H1 (cell line): ENCODE measurements around the gene RAP1B. TPM values are rescaled to one million over a fixed set of nuclear protein-coding genes. Genes with fewer than 3 reads are reported as not detected.

Experiments
- CHD2 ChIP-seq: IDR thresholded peaks from 2 replicates; pipeline ENCODE4 v1.6.1; 2012; ENCODE audit warnings: low read length, improper control_type of control experiment
- CHD7 ChIP-seq: fragments of 300-600 bp; sonication (generic); IDR thresholded peaks from 2 replicates; pipeline ENCODE4 v1.7.1; 2012; ENCODE audit warnings: low read length, moderate library complexity, mild to moderate bottlenecking, inconsistent platforms; ENCODE audit not compliant: insufficient replicate concordance
- EP300 ChIP-seq, 2 experiments: IDR thresholded peaks; 1 replicate in 1 of 2; 2 replicates in 1 of 2; pipeline ENCODE4 v1.6.1; 2011 to 2012; ENCODE audit warnings: low read depth in 2 of 2, low read length in 2 of 2, mild to moderate bottlenecking in 2 of 2, borderline replicate concordance in 1 of 2, inconsistent platforms in 1 of 2, moderate library complexity in 1 of 2
- RBBP5 ChIP-seq: IDR thresholded peaks from 2 replicates; pipeline ENCODE4 v1.7.1; 2012; ENCODE audit warnings: low read depth, mild to moderate bottlenecking, inconsistent platforms, low read length, moderate library complexity, borderline replicate concordance
- RFX5 ChIP-seq: IDR thresholded peaks from 2 replicates; pipeline ENCODE4 v1.6.1; 2011; ENCODE audit warnings: low read depth, low read length, improper control_type of control experiment, borderline replicate concordance
- RXRA ChIP-seq: IDR thresholded peaks from 2 replicates; pipeline ENCODE4 v1.6.1; 2011; ENCODE audit warnings: low read depth, mild to moderate bottlenecking, low read length, moderate library complexity; ENCODE audit not compliant: insufficient read depth
- SP2 ChIP-seq: IDR thresholded peaks from 2 replicates; pipeline ENCODE4 v1.6.1; 2012; ENCODE audit warnings: mild to moderate bottlenecking, low read length, inconsistent platforms
- SP4 ChIP-seq: IDR thresholded peaks from 2 replicates; pipeline ENCODE4 v1.6.1; 2012; ENCODE audit warnings: low read length, inconsistent platforms
- SUZ12 ChIP-seq: fragments of 200-600 bp; sonication (generic); IDR thresholded peaks from 2 replicates; pipeline ENCODE4 v1.6.1; 2012; ENCODE audit warnings: mild to moderate bottlenecking, inconsistent platforms, low read length, moderate library complexity, mixed read lengths
- polyA plus RNA-seq, 7 experiments: library from polyadenylated mRNA; depleted of rRNA in 3 of 7; stranded (reverse) in 5 of 7; unstranded in 2 of 7; fragments of >200 nt in 5 of 7; fragments of 200-250 nt in 2 of 7; gene quantifications; 1 replicate in 5 of 7; 2 replicates in 1 of 7; 4 replicates in 1 of 7; pipeline versions ENCODE4 v1.2.1 to v1.2.3, GENCODE V29; 2011 to 2013; ENCODE audit warnings: missing spikeins in 2 of 7, mixed read lengths in 2 of 7
- total RNA-seq: library from RNA; stranded (reverse); fragmentation: NEBNext Ultra II Directional; extraction: Animal tissue kit (Norgen Biotek cat#: 25700); gene quantifications from 2 replicates; pipeline ENCODE4 v1.2.1, GENCODE V29; 2021

The RAP1B gene
- total and polyA plus RNA-seq, 2 of the 8 experiments (the other 6 are each of a cell fraction or from before 2014, with no cell fraction given): 61.4 to 112 TPM

DNA sequence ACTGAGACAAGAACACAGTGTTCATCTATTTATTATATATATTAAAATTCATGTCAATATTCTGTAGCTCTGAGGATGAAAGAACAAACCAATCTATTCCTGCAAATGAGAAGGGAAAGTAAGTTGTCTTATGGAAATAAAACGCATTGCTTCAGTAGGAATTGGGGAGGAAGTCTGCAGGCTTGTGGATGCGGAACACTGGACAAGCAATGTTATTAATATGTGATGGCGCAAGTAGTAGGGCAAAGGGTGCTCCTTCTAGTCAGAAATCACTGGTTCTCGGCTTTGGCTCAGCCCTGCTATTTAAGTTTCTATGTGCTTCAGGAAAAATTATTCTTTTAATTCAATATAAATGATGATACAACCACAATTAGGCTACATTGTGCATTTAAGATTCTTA, 28.8 kb upstream of the RAP1B start (continued):
- TF ChIP-seq CHD7 (no peak), CHD2 (no peak), SP2 (no peak), RBBP5 (no peak), SP4 (no peak), RFX5 (no peak), SUZ12 (no peak), RXRA (no peak), EP300 (IDR thresholded peaks at IDR 0.05; ENCODE audit: borderline replicate concordance in 1 of 2, low read depth in 2 of 2, low read length in 2 of 2) (no peak)
- TF ChIP-seq, all 59 proteins: peak for 0
